SK-N-MC (cell line): ENCODE data around the gene GPR21.

Source experiments
- DNase-seq: peaks from one replicate; pipeline ENCODE4 v3.0.0-alpha.2; 2011; ENCODE audit warnings: low read depth, low spot score
- H3K27ac ChIP-seq: fragments of 200-600 bp; sonication (generic); 2 replicates; pipeline ENCODE4 v1.5.1; 2016; ENCODE audit warnings: mixed run types
- H3K36me3 ChIP-seq: fragments of 200-600 bp; sonication (generic); 2 replicates; pipeline ENCODE4 v1.6.1; 2017; ENCODE audit warnings: antibody characterized with exemption, low read length, mixed read lengths; ENCODE audit not compliant: insufficient read depth
- H3K4me3 ChIP-seq: fragments of 200-600 bp; sonication (generic); 2 replicates; pipeline ENCODE4 v1.5.1; 2016
- H3K9ac ChIP-seq: fragments of 200-600 bp; sonication (generic); 2 replicates; pipeline ENCODE4 v1.8.0; 2017; ENCODE audit warnings: mixed run types, mixed read lengths; ENCODE audit not compliant: insufficient read length
- H3K9me3 ChIP-seq: fragments of 200-600 bp; sonication (generic); 2 replicates; pipeline ENCODE4 v1.6.1; 2017; ENCODE audit warnings: low read depth, mild to moderate bottlenecking, antibody characterized with exemption, low read length, moderate library complexity, mixed read lengths
- EZH2 ChIP-seq: fragments of 200-600 bp; sonication (generic); IDR thresholded peaks from one replicate; pipeline ENCODE4 v1.6.1; 2017; ENCODE audit warnings: antibody characterized with exemption
- FOXP2 ChIP-seq: optimal IDR thresholded peaks from 2 replicates; pipeline ENCODE3; 2011; ENCODE audit warnings: mild to moderate bottlenecking, moderate library complexity; ENCODE audit not compliant: insufficient read depth; ENCODE audit errors: extremely low read length, control extremely low read depth
- POLR2AphosphoS5 ChIP-seq: IDR thresholded peaks from 2 replicates; pipeline ENCODE4 v1.6.1; 2012; ENCODE audit warnings: mild to moderate bottlenecking, low read depth, low read length, borderline replicate concordance

GPR21 gene

GRCh38 chr9:123002754-123003153 lies 30.7 kb upstream of the GPR21 start:
- H3K9me3 ChIP-seq: no peaks in the 10 kb centered on the region
- peak overlapping the region; percentile 91 for H3K27ac ChIP-seq
- peak overlapping the region; percentile 54; the same call in 1 of the 2 replicates for H3K4me3 ChIP-seq
- peak overlapping the region; percentile 37 for H3K9ac ChIP-seq
- no peak for DNase-seq
- H3K36me3 ChIP-seq: peaks cover 54% of the 10 kb centered on the region
- no peak for TF ChIP-seq FOXP2
- TF ChIP-seq EZH2: no peak
- no peak for TF ChIP-seq POLR2AphosphoS5

GRCh38 chr9:123003466-123003865 lies 30.0 kb upstream of the GPR21 start:
- Histone ChIP-seq H3K36me3 (peaks cover 53% of the 10 kb centered on the region), H3K9ac (peak overlapping the region; percentile 37), H3K4me3 (peak overlapping the region; percentile 54; the same call in 1 of the 2 replicates), H3K9me3 (no peaks in the 10 kb centered on the region), H3K27ac (peak overlapping the region; percentile 91)
- peak; percentile 39 for DNase-seq
- TF ChIP-seq POLR2AphosphoS5 (no peak), EZH2 (no peak), FOXP2 (no peak)

GRCh38 chr9:123005964-123006363 lies 27.5 kb upstream of the GPR21 start:
- peaks cover 50% of the 10 kb centered on the region for H3K36me3 ChIP-seq
- no peak for DNase-seq
- peak overlapping the region; percentile 35; the same call in 1 of the 2 replicates for H3K27ac ChIP-seq
- H3K4me3 ChIP-seq: no peak overlapping the region
- H3K9ac ChIP-seq: no peak overlapping the region
- H3K9me3 ChIP-seq: no peaks in the 10 kb centered on the region
- no peak for TF ChIP-seq EZH2
- TF ChIP-seq POLR2AphosphoS5: no peak
- no peak for TF ChIP-seq FOXP2

GRCh38 chr9:123007269-123007668 lies 26.2 kb upstream of the GPR21 start:
- no peak for TF ChIP-seq FOXP2
- no peak for TF ChIP-seq POLR2AphosphoS5
- no peak overlapping the region for H3K9ac ChIP-seq
- H3K27ac ChIP-seq: no peak overlapping the region
- H3K36me3 ChIP-seq: peaks cover 54% of the 10 kb centered on the region
- no peaks in the 10 kb centered on the region for H3K9me3 ChIP-seq
- no peak overlapping the region for H3K4me3 ChIP-seq
- no peak for DNase-seq

GRCh38 chr9:123008909-123009308 lies 24.6 kb upstream of the GPR21 start:
- no peak for DNase-seq
- H3K4me3 ChIP-seq: no peak overlapping the region
- H3K27ac ChIP-seq: no peak overlapping the region
- peaks cover 68% of the 10 kb centered on the region for H3K36me3 ChIP-seq
- no peak for TF ChIP-seq FOXP2
- TF ChIP-seq POLR2AphosphoS5: no peak
- no peak for TF ChIP-seq EZH2
- 0 out of 2 replicates have a peak, but pooled peaks cover 3% of the 10 kb centered on the region for H3K9me3 ChIP-seq
- no peak overlapping the region for H3K9ac ChIP-seq

GRCh38 chr9:123011380-123011779 lies 22.1 kb upstream of the GPR21 start:
- TF ChIP-seq FOXP2 (no peak), EZH2 (no peak), POLR2AphosphoS5 (no peak)
- Histone ChIP-seq H3K9ac (no peak overlapping the region), H3K27ac (no peak overlapping the region), H3K36me3 (peaks cover 77% of the 10 kb centered on the region), H3K4me3 (no peak overlapping the region), H3K9me3 (0 out of 2 replicates have a peak, but pooled peaks cover 6% of the 10 kb centered on the region)
- no peak for DNase-seq

GRCh38 chr9:123011878-123012528 lies 21.5 kb upstream of the GPR21 start:
- TF ChIP-seq POLR2AphosphoS5: no peak
- TF ChIP-seq EZH2: no peak
- TF ChIP-seq FOXP2: no peak
- Histone ChIP-seq H3K36me3 (peaks cover 78% of the 10 kb centered on the region), H3K9ac (no peak overlapping the region), H3K9me3 (0 out of 2 replicates have a peak, but pooled peaks cover 6% of the 10 kb centered on the region), H3K4me3 (no peak overlapping the region), H3K27ac (no peak overlapping the region)
- no peak for DNase-seq

GRCh38 chr9:123016631-123017030 lies 16.8 kb upstream of the GPR21 start:
- TF ChIP-seq POLR2AphosphoS5 (no peak), EZH2 (no peak), FOXP2 (no peak)
- peak overlapping the region; percentile 21; the same call in 1 of the 2 replicates for H3K27ac ChIP-seq
- H3K9ac ChIP-seq: no peak overlapping the region
- peaks cover 79% of the 10 kb centered on the region for H3K36me3 ChIP-seq
- H3K4me3 ChIP-seq: no peak overlapping the region
- 0 out of 2 replicates have a peak, but pooled peaks cover 6% of the 10 kb centered on the region for H3K9me3 ChIP-seq
- no peak for DNase-seq
